Tibial nerve (tissue), 4 donors: Measurements from ENCODE around the gene ANO2. TPM values are rescaled to one million over a fixed set of nuclear protein-coding genes. Genes with fewer than 3 reads are reported as not detected.

Experiments
- DNase-seq, 2 donors: peaks; one replicate each; pipeline ENCODE4 v3.0.0-alpha.2; 2019; ENCODE audit warnings: low spot score in 2 of 2
- H3K27ac ChIP-seq, 4 donors: fragments of 200-600 bp; sonication (generic) in 3 of 4; one replicate each; pipeline ENCODE4 v1.5.1; 2017 to 2019; ENCODE audit warnings: mild to moderate bottlenecking in 1 of 4
- H3K27me3 ChIP-seq, 2 donors: fragments of 200-600 bp; sonication (generic) in 1 of 2; one replicate each; pipeline versions ENCODE4 v1.5.1 to v1.6.0; 2017 to 2019
- H3K36me3 ChIP-seq, 3 donors: fragments of 200-600 bp; sonication (generic); one replicate each; pipeline ENCODE4 v1.5.1; 2018 to 2019
- H3K4me1 ChIP-seq, 4 donors: fragments of 200-600 bp; sonication (generic) in 3 of 4; one replicate each; pipeline ENCODE4 v1.5.1; 2017 to 2019
- H3K4me3 ChIP-seq, 4 donors: fragments of 200-600 bp; sonication (generic) in 3 of 4; one replicate each; pipeline ENCODE4 v1.5.1; 2017 to 2019; ENCODE audit warnings: mild to moderate bottlenecking in 1 of 4, moderate library complexity in 1 of 4
- H3K9me3 ChIP-seq, 4 donors: fragments of 200-600 bp; sonication (generic) in 3 of 4; one replicate each; pipeline ENCODE4 v1.5.1; 2017 to 2019
- CTCF ChIP-seq, 5 experiments: fragments of 200-600 bp in 3 of 5; fragments of 450-650 bp in 2 of 5; sonication (generic) in 3 of 5; IDR thresholded peaks; one replicate each; pipeline ENCODE4 v1.5.1; 2016 to 2019; ENCODE audit warnings: antibody characterized with exemption in 5 of 5, mild to moderate bottlenecking in 3 of 5, moderate library complexity in 2 of 5
- EP300 ChIP-seq, 2 donors: sonication (generic); formaldehyde crosslinking; IDR thresholded peaks; one replicate each; pipeline ENCODE4 v1.6.1; 2017; ENCODE audit warnings: antibody characterized with exemption in 2 of 2, mild to moderate bottlenecking in 1 of 2
- POLR2A ChIP-seq, 2 donors: fragments of 450-650 bp; IDR thresholded peaks; one replicate each; pipeline ENCODE4 v1.6.1; 2017; ENCODE audit warnings: antibody characterized with exemption in 2 of 2, mild to moderate bottlenecking in 2 of 2, moderate library complexity in 2 of 2
- WGBS, 2 donors: methylation state at CpG; one replicate each; pipeline ENCODE4 v1.1.5; 2018; 5-methylcytosine and 5-hydroxymethylcytosine counted together
- total RNA-seq, 4 donors: library from RNA; depleted of rRNA; stranded (reverse); fragments of >200 nt; gene quantifications; one replicate each; pipeline ENCODE4 v1.1.0, GENCODE V29; 2016

Gene ANO2
- total RNA-seq, 4 donors from 2014 or later: 13.8 to 23.2 (median 21.3) TPM

GRCh38 chr12:5969156-5969973, 24.3 kb upstream of the ANO2 start:
- Histone ChIP-seq H3K27ac (no peak overlapping the region), H3K27me3 (no peaks in the 10 kb centered on the region), H3K4me1 (peaks cover 0 to 4% (median 0%) of the 10 kb centered on the region in 4 donors), H3K4me3 (no peak overlapping the region), H3K9me3 (no peaks in the 10 kb centered on the region), H3K36me3 (no peaks in the 10 kb centered on the region)
- no peak for DNase-seq
- 64 to 72% methylated on average over 16 of the region's 17 CpGs for WGBS, 2 donors
- no peak for TF ChIP-seq CTCF (IDR thresholded peaks at IDR 0.05)
- no peak for TF ChIP-seq POLR2A (IDR thresholded peaks at IDR 0.05)

- no peak for TF ChIP-seq POLR2A (IDR thresholded peaks at IDR 0.05)
- no peak for TF ChIP-seq EP300 (IDR thresholded peaks at IDR 0.05)
- Histone ChIP-seq H3K4me1 (peaks cover 0 to 4% (median 0%) of the 10 kb centered on the region in 4 donors), H3K27ac (no peak overlapping the region), H3K4me3 (no peak overlapping the region), H3K9me3 (no peaks in the 10 kb centered on the region), H3K36me3 (no peaks in the 10 kb centered on the region), H3K27me3 (no peaks in the 10 kb centered on the region)
- no peak for DNase-seq
- WGBS, 2 donors: 86 to 90% methylated on average over 17 of the region's 17 CpGs
These were observed 22.8 kb upstream of the ANO2 start for GRCh38 chr12:5967645-5968415.

GRCh38 chr12:5966486-5967095, 21.5 kb upstream of the ANO2 start:
- no peaks in the 10 kb centered on the region for H3K36me3 ChIP-seq
- 79 to 80% methylated on average over 11 of the region's 11 CpGs for WGBS, 2 donors

GRCh38 chr12:5965950-5966383, 20.9 kb upstream of the ANO2 start:
- H3K27me3 ChIP-seq: no peaks in the 10 kb centered on the region
- peak in 1 of 2 donors; percentile 20 for DNase-seq
- no peak overlapping the region for H3K4me3 ChIP-seq
- 29 to 34% methylated on average over 9 of the region's 9 CpGs for WGBS, 2 donors
- H3K27ac ChIP-seq: no peak overlapping the region
- H3K4me1 ChIP-seq: peaks cover 0 to 4% (median 0%) of the 10 kb centered on the region in 4 donors
- TF ChIP-seq CTCF (IDR thresholded peaks at IDR 0.05) (peak; percentile 50 to 71 (median 62)), EP300 (IDR thresholded peaks at IDR 0.05) (no peak), POLR2A (IDR thresholded peaks at IDR 0.05) (no peak)
- H3K9me3 ChIP-seq: no peaks in the 10 kb centered on the region
- no peaks in the 10 kb centered on the region for H3K36me3 ChIP-seq

More at GRCh38 chr12:5966486-5967095, 21.5 kb upstream of the ANO2 start:
- DNase-seq: no peak
- peaks cover 0 to 4% (median 0%) of the 10 kb centered on the region in 4 donors for H3K4me1 ChIP-seq
- no peak overlapping the region for H3K27ac ChIP-seq
- no peaks in the 10 kb centered on the region for H3K9me3 ChIP-seq
- H3K4me3 ChIP-seq: no peak overlapping the region
- TF ChIP-seq CTCF (IDR thresholded peaks at IDR 0.05) (no peak), POLR2A (IDR thresholded peaks at IDR 0.05) (no peak), EP300 (IDR thresholded peaks at IDR 0.05) (no peak)
- H3K27me3 ChIP-seq: no peaks in the 10 kb centered on the region
